OCI-LY3 (cell line): Measurements from ENCODE around the gene PTPRM.

Experiments
- H2AFZ ChIP-seq: fragments of 200-600, 300-600 bp; shearing (Covaris generic); 2 replicates; pipeline ENCODE4 v1.6.0; 2014; ENCODE audit warnings: antibody characterized with exemption, low read depth, low read length
- H3K27ac ChIP-seq: fragments of 200-600, 300-600 bp; sonication (generic); 2 replicates; pipeline ENCODE4 v1.5.1; 2014; ENCODE audit warnings: mild to moderate bottlenecking, low read length, moderate library complexity, mixed read lengths
- H3K27me3 ChIP-seq: fragments of 200-600, 300-600 bp; sonication (generic); 2 replicates; pipeline ENCODE4 v1.6.1; 2014; ENCODE audit warnings: low read depth, low read length, mixed read lengths
- H3K36me3 ChIP-seq: fragments of 200-600, 300-600 bp; sonication (generic); replicated peaks from 2 replicates; pipeline ENCODE3; 2014; ENCODE audit warnings: low read depth, low read length, mixed read lengths
- H3K4me1 ChIP-seq: fragments of 300-600, 200-600 bp; sonication (generic); 2 replicates; pipeline ENCODE4 v1.6.1; 2014; ENCODE audit warnings: low read length, mixed read lengths
- H3K4me2 ChIP-seq: fragments of 200-600, 300-600 bp; sonication (generic); 2 replicates; pipeline ENCODE4 v1.6.1; 2014; ENCODE audit warnings: low read length, mixed read lengths
- H3K4me3 ChIP-seq: fragments of 300-600, 200-600 bp; sonication (generic); 2 replicates; pipeline ENCODE4 v1.5.1; 2014; ENCODE audit warnings: antibody characterized with exemption, mild to moderate bottlenecking, low read length, moderate library complexity
- H3K79me2 ChIP-seq: fragments of 300-600, 200-600 bp; shearing (Covaris generic); 2 replicates; pipeline ENCODE4 v1.6.1; 2014; ENCODE audit warnings: mild to moderate bottlenecking, low read length, mixed read lengths
- H3K9ac ChIP-seq: fragments of 300-600, 200-600 bp; shearing (Covaris generic); 2 replicates; pipeline ENCODE4 v1.6.0; 2014; ENCODE audit warnings: mild to moderate bottlenecking, low read length, moderate library complexity
- H3K9me3 ChIP-seq: fragments of 200-600, 300-600 bp; shearing (Covaris generic); 2 replicates; pipeline ENCODE4 v1.6.1; 2014; ENCODE audit warnings: low read length, mixed read lengths; ENCODE audit not compliant: insufficient read depth
- H4K20me1 ChIP-seq: fragments of 200-600, 300-600 bp; sonication (generic); 2 replicates; pipeline ENCODE4 v1.6.1; 2016; ENCODE audit warnings: low read length, mixed read lengths; ENCODE audit not compliant: insufficient read depth
- EZH2phosphoT487 ChIP-seq: fragments of 200-600 bp; shearing (Covaris generic); IDR thresholded peaks from 2 replicates; pipeline ENCODE4 v1.6.1; 2018; ENCODE audit warnings: antibody characterized with exemption, mixed run types, low read depth
- TF ChIP-seq, protein P1 (sequence below): fragments of 200-600, 300-600 bp; sonication (generic); IDR thresholded peaks from 2 replicates; pipeline ENCODE4 v1.5.1; 2014; ENCODE audit warnings: antibody characterized with exemption, low read length, low read depth

Gene PTPRM

DNA sequence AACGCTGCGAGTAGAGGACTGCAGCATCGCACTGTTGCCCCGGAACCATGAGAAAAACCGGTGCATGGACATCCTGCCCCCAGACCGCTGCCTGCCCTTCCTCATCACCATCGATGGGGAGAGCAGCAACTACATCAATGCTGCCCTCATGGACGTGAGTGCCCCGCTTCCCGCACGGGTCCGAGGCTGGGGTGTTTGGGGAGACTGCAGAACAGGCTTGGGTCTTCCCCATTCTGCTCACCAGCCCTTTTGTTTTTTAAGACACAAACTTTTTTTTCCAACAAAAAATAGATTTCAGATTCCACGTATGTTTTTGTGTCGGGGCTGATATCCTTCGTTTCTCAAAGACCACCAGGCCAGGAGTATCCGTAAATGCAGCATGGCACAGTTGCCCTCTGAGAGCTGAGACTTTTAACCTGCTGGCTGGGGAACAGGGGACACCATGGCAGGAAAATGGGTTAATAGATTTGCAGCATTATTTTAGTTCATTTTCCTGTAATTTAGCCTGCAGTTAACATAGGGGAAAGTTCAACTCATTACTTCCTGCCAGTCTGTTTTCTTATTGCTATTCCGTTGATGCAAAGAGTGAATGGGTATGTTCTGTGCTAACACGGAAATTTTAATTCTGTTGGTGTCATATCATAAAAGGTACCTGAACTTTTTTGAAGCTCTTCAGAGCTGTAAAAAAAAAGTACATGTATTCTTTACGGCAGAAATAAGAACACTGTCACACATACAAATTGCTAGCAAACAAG lies 812.2 kb downstream of the PTPRM start:
- Histone ChIP-seq H3K27me3 (peaks cover 26% of the 10 kb centered on the region), H3K27ac (no peak overlapping the region), H3K4me1 (no peaks in the 10 kb centered on the region), H3K4me2 (no peak overlapping the region), H3K9ac (no peak overlapping the region), H3K36me3 (no peaks in the 10 kb centered on the region), H2AFZ (no peak overlapping the region), H4K20me1 (no peaks in the 10 kb centered on the region), H3K9me3 (no peaks in the 10 kb centered on the region), H3K79me2 (no peaks in the 10 kb centered on the region), H3K4me3 (no peak overlapping the region)
- TF ChIP-seq, protein P1, sequence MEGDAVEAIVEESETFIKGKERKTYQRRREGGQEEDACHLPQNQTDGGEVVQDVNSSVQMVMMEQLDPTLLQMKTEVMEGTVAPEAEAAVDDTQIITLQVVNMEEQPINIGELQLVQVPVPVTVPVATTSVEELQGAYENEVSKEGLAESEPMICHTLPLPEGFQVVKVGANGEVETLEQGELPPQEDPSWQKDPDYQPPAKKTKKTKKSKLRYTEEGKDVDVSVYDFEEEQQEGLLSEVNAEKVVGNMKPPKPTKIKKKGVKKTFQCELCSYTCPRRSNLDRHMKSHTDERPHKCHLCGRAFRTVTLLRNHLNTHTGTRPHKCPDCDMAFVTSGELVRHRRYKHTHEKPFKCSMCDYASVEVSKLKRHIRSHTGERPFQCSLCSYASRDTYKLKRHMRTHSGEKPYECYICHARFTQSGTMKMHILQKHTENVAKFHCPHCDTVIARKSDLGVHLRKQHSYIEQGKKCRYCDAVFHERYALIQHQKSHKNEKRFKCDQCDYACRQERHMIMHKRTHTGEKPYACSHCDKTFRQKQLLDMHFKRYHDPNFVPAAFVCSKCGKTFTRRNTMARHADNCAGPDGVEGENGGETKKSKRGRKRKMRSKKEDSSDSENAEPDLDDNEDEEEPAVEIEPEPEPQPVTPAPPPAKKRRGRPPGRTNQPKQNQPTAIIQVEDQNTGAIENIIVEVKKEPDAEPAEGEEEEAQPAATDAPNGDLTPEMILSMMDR: no peak
- TF ChIP-seq EZH2phosphoT487: no peak

DNA sequence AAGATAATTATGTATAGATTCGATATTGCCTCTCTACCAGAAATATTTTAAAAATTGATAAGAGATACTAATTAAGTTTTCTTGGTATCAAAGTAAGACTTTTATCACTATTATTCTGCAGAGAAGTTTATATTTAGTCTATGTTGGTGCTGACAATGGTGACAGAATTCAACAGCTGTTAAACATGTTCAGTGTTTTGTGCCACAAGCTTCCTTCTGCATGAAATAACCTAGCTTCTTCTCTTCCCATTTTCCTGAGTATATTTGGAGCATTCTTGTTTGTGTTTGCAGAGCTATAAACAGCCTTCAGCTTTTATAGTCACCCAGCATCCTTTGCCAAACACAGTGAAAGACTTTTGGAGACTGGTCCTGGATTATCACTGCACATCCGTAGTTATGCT lies 812.9 kb downstream of the PTPRM start:
- no peak overlapping the region for H3K27ac ChIP-seq
- H2AFZ ChIP-seq: no peak overlapping the region
- peaks cover 24% of the 10 kb centered on the region for H3K27me3 ChIP-seq
- H3K4me3 ChIP-seq: no peak overlapping the region
- no peak for TF ChIP-seq EZH2phosphoT487
- TF ChIP-seq, protein P1: no peak
- H3K4me1 ChIP-seq: no peaks in the 10 kb centered on the region
- H3K79me2 ChIP-seq: no peaks in the 10 kb centered on the region
- H3K36me3 ChIP-seq: no peaks in the 10 kb centered on the region
- H3K9ac ChIP-seq: no peak overlapping the region
- H3K4me2 ChIP-seq: no peak overlapping the region
- no peaks in the 10 kb centered on the region for H4K20me1 ChIP-seq
- H3K9me3 ChIP-seq: no peaks in the 10 kb centered on the region

DNA sequence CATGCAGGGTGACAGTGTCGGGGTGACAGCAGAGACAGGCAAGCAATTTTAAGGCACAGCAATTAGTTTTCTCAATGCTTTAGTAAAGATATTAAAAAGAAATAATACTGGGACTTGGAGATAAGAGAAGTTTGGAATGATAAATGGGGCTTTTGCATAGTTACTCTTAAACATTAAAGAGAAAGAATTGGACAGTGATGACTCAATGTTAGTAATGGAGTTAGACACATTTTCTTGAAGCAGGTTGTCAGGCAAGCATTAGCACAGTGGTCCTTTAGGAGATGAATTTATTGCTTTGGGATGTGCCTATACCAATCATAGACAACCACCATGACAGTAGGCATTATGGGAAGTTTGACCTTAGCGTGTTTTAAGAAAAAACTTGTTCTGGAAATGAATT lies 813.8 kb downstream of the PTPRM start:
- peaks cover 24% of the 10 kb centered on the region for H3K27me3 ChIP-seq
- H4K20me1 ChIP-seq: no peaks in the 10 kb centered on the region
- H3K9me3 ChIP-seq: no peaks in the 10 kb centered on the region
- no peak overlapping the region for H3K4me2 ChIP-seq
- H3K27ac ChIP-seq: no peak overlapping the region
- TF ChIP-seq, protein P1: no peak
- TF ChIP-seq EZH2phosphoT487: no peak
- no peaks in the 10 kb centered on the region for H3K4me1 ChIP-seq
- no peaks in the 10 kb centered on the region for H3K79me2 ChIP-seq
- no peak overlapping the region for H2AFZ ChIP-seq
- H3K9ac ChIP-seq: no peak overlapping the region
- H3K4me3 ChIP-seq: no peak overlapping the region
- H3K36me3 ChIP-seq: no peaks in the 10 kb centered on the region

DNA sequence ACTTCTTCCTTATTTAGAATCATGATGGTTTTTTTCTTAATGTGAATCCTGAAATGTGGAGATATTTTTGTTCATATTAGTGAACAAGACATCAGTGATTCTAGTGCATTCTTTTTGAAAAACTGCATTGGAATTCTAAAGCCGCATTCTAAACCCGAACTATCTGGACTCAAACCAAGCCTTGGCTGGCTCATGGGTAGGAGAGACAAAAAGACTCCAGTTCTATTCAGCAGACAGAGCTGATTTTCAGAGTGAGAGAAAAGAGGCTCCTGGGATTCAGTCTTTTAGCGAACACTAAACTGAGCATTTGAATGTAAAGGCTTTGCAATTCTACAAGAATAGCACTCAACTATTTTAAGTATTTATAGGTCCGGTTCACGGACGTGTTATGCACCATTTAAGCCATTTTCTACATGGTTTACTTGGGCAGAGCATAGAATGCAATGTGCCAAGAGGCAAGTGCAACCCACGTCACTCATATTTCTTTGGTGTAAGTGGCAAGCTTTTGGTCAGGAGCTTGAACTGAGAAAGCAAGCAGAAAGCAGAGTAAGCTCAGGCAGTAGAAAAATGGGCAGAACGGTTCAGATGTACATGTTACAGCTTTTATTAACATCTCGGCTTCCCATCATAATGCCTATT lies 814.8 kb downstream of the PTPRM start:
- no peaks in the 10 kb centered on the region for H3K9me3 ChIP-seq
- TF ChIP-seq, protein P1: no peak
- H3K79me2 ChIP-seq: no peaks in the 10 kb centered on the region
- no peak overlapping the region for H3K27ac ChIP-seq
- H3K4me1 ChIP-seq: no peaks in the 10 kb centered on the region
- no peak overlapping the region for H2AFZ ChIP-seq
- H3K36me3 ChIP-seq: no peaks in the 10 kb centered on the region
- H3K27me3 ChIP-seq: peaks cover 24% of the 10 kb centered on the region
- H3K4me3 ChIP-seq: no peak overlapping the region
- no peak overlapping the region for H3K4me2 ChIP-seq
- no peaks in the 10 kb centered on the region for H4K20me1 ChIP-seq
- no peak overlapping the region for H3K9ac ChIP-seq
